GM21381 (cell line): ENCODE results near the gene SLC41A3.
A peak's percentile ranks its signal among the peaks of the same experiment; 100 is the strongest.
"Not testable (repeated sequence)": the region's sequence is repeated elsewhere in the genome, so short reads cannot be mapped to it uniquely, and the experiment has no call there.

Experiments used
- ATAC-seq: cut with Tn5 transposase; IDR thresholded peaks from one replicate; pipeline ENCODE4 v1.9.1; 2021; ENCODE audit warnings: mild to moderate bottlenecking, moderate library complexity; ENCODE audit not compliant: unreplicated experiment

Gene SLC41A3

GRCh38 chr3:126013751-126014156, 70.2 kb downstream of the SLC41A3 start:
- ATAC-seq: no peak

- ATAC-seq: no peak
Observed at GRCh38 chr3:126009181-126009580, 74.7 kb downstream of the SLC41A3 start.

GRCh38 chr3:126008219-126008618, 75.7 kb downstream of the SLC41A3 start:
- no peak for ATAC-seq

GRCh38 chr3:126005951-126006350, 78.0 kb downstream of the SLC41A3 start:
- ATAC-seq: no peak

- no peak for ATAC-seq
Observed at GRCh38 chr3:126004692-126005091, 79.2 kb downstream of the SLC41A3 start.

- ATAC-seq: no peak
Observed at GRCh38 chr3:126004217-126004616, 79.7 kb downstream of the SLC41A3 start.

- ATAC-seq: no peak
Observed at GRCh38 chr3:126003447-126004190, 80.3 kb downstream of the SLC41A3 start.

GRCh38 chr3:126002189-126002588, 81.7 kb downstream of the SLC41A3 start:
- ATAC-seq: no peak

GRCh38 chr3:125996751-125997150, 87.2 kb downstream of the SLC41A3 start:
- ATAC-seq: not testable (repeated sequence)

- peak; percentile 77 for ATAC-seq
Observed at GRCh38 chr3:125990253-125990970, 93.5 kb downstream of the SLC41A3 start.

- not testable (repeated sequence) for ATAC-seq
Observed at GRCh38 chr3:125984951-125985350, 99.0 kb downstream of the SLC41A3 start.

GRCh38 chr3:125977104-125977503, 106.8 kb downstream of the SLC41A3 start:
- ATAC-seq: not testable (repeated sequence)

GRCh38 chr3:125976003-125976390, 107.9 kb downstream of the SLC41A3 start:
- ATAC-seq: not testable (repeated sequence)

- not testable (repeated sequence) for ATAC-seq
Observed at GRCh38 chr3:125975245-125976002, 108.5 kb downstream of the SLC41A3 start.

GRCh38 chr3:125971997-125972944, 111.7 kb downstream of the SLC41A3 start:
- ATAC-seq: not testable (repeated sequence)

GRCh38 chr3:125968701-125969592, 115.0 kb downstream of the SLC41A3 start, which contains the start of gene ROPN1B:
TSS of gene ROPN1B (plus strand) at chr3:125969178. CDS start at chr3:125972055, 2,877 bp downstream.
- not testable (repeated sequence) for ATAC-seq

- ATAC-seq: not testable (repeated sequence)
Observed at GRCh38 chr3:125968121-125968520, 115.8 kb downstream of the SLC41A3 start.

GRCh38 chr3:125967156-125967555, 116.8 kb downstream of the SLC41A3 start:
- ATAC-seq: no peak

- no peak for ATAC-seq
Observed at GRCh38 chr3:125965505-125965904, 118.4 kb downstream of the SLC41A3 start.
